ENCODE results near the gene TPSG1. TPM values are rescaled to one million over a fixed set of nuclear protein-coding genes. Genes with fewer than 3 reads are reported as not detected.

The TPSG1 gene
- total RNA-seq, 1 donor from 2014 or later = 0.24 TPM

GRCh38 chr16:1176280-1176897 is 48.7 kb downstream of the TPSG1 start:
- no peak for ATAC-seq

- no peak for ATAC-seq
These were observed 49.3 kb downstream of the TPSG1 start for GRCh38 chr16:1175566-1176279.

GRCh38 chr16:1174477-1175357 is 50.4 kb downstream of the TPSG1 start:
- ATAC-seq = peak; percentile 8

GRCh38 chr16:1173788-1174451 is 51.1 kb downstream of the TPSG1 start:
- ATAC-seq = no peak

- ATAC-seq = no peak
These were observed 52.4 kb downstream of the TPSG1 start for GRCh38 chr16:1172651-1173050.

GRCh38 chr16:1171854-1172428 is 53.1 kb downstream of the TPSG1 start:
- ATAC-seq = no peak

Other genes starting within 250 kb of the TPSG1 start
- gene SOX8, start 243.5 kb downstream of the TPSG1 start, total RNA-seq = 0.16 TPM
- not detected for gene SSTR5, start 152.5 kb downstream of the TPSG1 start, total RNA-seq
- not detected for gene C1QTNF8, start 129.0 kb downstream of the TPSG1 start, total RNA-seq
- 1.1 TPM for gene CACNA1H, start 72.2 kb downstream of the TPSG1 start, total RNA-seq
- 4.5 TPM for gene TPSB2, start 4.9 kb upstream of the TPSG1 start, total RNA-seq
- gene TPSAB1, start 15.4 kb upstream of the TPSG1 start, total RNA-seq = 4.6 TPM
- not detected for gene TPSD1, start 30.8 kb upstream of the TPSG1 start, total RNA-seq
- gene UBE2I, start 84.4 kb upstream of the TPSG1 start, total RNA-seq = 93.1 TPM
- 2.0 TPM for gene BAIAP3, start 108.4 kb upstream of the TPSG1 start, total RNA-seq
- gene TSR3, start 126.6 kb upstream of the TPSG1 start, total RNA-seq = 42.6 TPM
- gene GNPTG, start 126.7 kb upstream of the TPSG1 start, total RNA-seq = 25.7 TPM
- 5.3 TPM for gene UNKL, start 189.4 kb upstream of the TPSG1 start, total RNA-seq
- 13.7 TPM for gene UQCC4, start 195.5 kb upstream of the TPSG1 start, total RNA-seq
- not detected for gene PERCC1, start 205.8 kb upstream of the TPSG1 start, total RNA-seq
- 0.12 TPM for gene CCDC154, start 219.3 kb upstream of the TPSG1 start, total RNA-seq
- gene CLCN7, start 249.8 kb upstream of the TPSG1 start, total RNA-seq = 18.6 TPM

Measured in esophagus mucosa (tissue), 1 donor.